SK-N-MC (cell line): ENCODE data around the gene NOD2.

Experiments used
- EZH2 ChIP-seq: fragments of 200-600 bp; sonication (generic); IDR thresholded peaks from one replicate; pipeline ENCODE4 v1.6.1; 2017; ENCODE audit warnings: antibody characterized with exemption
- POLR2AphosphoS5 ChIP-seq: IDR thresholded peaks from 2 replicates; pipeline ENCODE4 v1.6.1; 2012; ENCODE audit warnings: mild to moderate bottlenecking, low read depth, low read length, borderline replicate concordance

DNA sequence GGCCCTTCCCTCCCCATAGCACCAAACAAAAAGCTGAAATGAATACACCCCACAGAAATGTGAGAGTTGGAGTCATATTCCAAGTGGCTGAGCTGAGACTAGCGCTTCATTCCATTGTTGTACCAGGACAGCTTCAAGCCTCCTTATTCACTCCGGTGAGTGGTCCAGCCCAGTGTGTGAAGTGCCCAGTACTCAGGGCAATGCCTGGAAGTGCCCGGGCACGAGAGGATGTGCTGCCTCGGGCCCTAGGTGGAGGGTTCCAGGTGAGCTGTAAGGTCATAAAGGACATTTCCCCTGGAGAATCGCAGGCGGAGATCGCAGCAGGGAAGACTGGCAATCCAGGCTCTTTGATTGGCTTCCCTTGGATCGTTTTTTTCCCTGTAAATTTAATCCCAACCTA lies 43.0 kb downstream of the NOD2 start:
- TF ChIP-seq POLR2AphosphoS5 (no peak), EZH2 (no peak)
